HG02943 (cell line): ENCODE results near the gene P3R3URF.
"Not testable (repeated sequence)": the region's sequence is repeated elsewhere in the genome, so short reads cannot be mapped to it uniquely, and the experiment has no call there.

Source experiments
- ATAC-seq: cut with Tn5 transposase; IDR thresholded peaks from one replicate; pipeline ENCODE4 v1.9.1; 2021; ENCODE audit warnings: mild to moderate bottlenecking, low read depth, moderate library complexity; ENCODE audit not compliant: unreplicated experiment

Gene P3R3URF

DNA sequence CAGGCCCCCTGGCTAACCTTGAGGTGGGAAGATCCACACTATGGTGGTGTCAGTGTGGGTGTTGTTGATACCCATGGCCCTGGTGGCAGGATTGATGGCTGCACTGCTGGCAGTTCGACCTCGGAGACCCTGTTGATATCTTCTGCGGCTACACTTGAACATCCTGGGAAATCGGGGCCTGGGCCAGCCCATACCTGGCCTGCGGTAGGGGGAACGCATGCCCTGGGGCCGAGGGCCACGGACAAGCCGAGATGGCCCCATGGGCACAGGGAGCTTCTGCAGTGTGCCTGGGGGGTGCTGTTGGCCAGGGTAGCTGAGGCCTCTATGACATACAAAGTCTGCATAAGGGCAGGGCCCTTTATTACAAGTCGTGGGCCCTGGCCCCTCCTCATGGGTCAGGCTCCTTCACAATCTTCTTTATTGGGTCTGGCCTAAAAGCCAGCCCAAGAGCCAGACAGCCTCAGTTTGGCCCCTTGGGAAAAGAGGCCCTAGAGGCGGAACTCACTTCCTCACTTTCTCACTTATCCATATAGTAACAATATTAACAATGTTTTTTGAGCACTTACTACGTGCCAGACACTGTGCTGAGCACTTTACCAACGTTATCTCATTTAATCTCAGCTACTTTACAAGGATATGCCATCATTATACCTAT lies at the start of gene P3R3URF:
TSS of gene P3R3URF (minus strand) at position 278 of the 655 bp plus-strand sequence. CDS start at position 261, 17 bp downstream.
- ATAC-seq = no peak

DNA sequence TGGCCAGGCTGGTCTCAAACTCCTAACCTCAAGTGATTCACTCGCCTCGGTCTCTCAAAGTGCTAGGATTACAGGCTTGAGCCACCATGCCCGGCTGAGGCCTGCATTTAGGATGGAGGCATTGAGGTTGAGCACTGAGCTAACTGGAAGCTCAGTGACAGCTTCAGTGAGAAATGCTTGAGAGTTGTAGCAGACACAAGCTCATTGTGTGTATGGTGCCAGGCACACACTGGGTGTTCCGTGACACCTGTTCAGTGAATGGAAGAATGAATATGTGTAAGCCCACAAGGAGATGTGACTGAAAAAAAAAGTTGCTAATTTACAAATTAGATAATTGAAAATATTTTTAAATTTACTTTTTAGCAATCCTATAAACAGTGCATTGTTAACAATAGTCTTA lies 48.7 kb upstream of the P3R3URF start:
- ATAC-seq = no peak

DNA sequence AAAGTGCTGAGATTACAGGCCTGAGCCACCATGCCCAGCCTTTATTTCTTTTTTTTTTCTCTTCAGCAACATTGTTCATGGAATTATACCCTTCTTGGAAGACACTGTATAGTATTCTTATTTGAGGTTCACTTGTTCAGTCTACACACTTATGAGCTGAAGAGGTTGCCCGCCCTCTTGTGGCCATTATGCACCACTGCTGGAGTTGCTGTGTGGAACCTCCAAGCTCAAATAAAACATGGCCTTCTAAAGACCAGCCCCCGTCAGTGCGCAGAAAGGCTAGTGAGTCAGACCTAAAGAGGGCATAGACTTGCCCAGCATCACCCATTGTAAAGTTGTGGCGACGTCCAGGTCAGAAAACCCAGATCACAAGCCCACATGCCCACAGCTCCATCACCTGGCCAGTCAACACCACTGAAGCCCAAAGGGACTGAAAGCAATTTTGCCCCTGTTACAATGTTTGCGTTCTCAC lies 47.2 kb upstream of the P3R3URF start:
- ATAC-seq = no peak

DNA sequence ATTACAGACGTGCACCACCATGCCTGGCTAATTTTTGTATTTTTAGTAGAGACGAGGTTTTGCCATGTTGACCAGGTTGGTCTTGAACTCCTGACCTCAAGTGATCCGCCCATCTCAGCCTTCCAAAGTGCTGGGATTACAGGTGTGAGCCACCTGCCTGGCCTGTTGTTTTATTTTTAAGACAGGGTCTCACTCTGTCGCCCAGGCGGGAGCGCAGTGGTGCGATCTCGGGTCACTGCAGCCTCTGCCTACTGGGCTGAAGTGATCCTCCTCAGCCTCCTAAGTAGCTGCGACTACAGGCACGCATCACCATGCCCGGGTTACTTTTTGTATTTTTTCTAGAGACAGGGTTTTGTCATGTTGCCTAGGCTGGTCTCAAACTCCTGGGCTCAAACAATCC lies 46.8 kb upstream of the P3R3URF start:
- not testable (repeated sequence) for ATAC-seq

DNA sequence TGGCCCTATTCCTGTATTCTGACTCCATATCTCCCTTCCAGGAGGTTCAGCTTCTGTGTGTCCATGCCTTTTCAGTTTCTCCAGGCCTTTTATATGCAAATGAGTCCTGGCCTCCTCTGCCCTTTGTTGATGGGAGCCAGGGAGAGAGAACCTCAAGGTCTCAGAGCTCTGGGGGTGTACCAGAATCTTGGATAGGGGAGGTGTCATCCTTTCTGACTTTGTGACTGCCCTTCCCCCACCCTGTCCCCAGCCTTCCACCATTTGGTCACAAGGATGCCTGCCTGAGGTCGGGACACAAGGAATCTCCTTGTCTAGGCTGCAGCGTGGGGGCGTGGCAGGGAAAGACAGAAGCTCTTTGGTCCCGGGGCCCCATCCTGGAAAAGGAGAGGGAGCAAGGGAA lies 45.5 kb upstream of the P3R3URF start:
- no peak for ATAC-seq

DNA sequence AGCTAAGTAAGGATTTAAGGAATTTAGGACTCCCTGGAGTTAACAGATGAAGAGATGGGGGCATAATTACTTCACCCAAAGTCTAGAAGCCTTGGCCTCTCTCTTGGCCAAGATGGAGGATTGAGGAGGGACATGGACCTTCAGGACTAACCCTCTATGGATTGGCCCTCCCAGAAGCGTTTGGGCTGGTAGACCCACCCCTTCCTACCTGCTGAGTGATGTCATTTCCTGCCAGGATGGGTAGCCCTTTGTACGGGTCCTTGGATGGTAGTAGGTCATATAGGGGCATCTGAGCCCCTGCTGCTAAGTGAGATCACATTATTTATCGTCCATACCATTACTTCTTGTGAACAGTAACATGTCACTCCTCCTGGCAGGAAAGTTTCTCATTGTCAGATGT lies 44.5 kb upstream of the P3R3URF start:
- ATAC-seq = no peak

DNA sequence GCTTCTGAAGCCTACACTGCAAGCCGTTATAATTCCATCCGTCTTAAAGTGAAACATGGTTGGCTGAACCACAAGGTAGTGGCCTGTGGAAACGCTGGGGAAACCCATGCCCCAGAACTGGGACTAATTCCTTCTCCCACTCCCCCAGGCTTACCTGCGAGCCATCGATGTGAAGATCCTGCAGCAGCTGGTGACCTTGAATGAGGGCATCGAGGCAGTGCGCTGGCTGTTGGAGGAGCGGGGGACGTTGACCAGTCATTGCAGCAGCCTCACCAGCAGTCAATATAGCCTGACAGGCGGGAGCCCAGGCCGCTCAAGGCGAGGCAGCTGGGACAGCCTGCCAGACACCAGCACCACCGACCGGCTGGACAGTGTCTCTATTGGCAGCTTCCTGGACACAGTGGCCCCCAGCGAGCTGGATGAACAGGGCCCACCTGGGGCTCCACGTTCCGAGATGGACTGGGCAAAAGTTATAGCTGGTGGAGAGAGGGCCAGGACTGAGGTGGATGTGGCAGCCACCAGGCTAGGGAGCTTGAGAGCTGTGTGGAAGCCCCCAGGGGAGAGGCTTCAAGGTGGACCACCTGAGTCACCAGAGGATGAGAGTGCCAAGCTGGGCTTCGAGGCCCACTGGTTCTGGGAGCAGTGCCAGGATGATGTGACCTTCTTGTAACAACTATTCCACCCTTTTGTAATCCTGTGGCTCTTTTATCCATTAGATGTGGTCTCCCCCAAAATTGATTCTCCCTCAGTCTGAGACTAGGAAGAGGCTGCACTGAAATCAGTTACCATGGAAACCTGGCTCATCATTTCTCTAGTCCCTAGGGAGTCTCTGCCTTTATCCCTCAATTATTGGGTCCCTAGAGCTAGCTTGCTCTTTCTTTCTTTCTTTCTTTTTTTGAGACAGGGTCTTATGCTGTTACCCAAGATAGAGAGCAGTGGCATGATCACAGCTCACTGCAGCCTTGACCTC lies 43.5 kb upstream of the P3R3URF start:
- no peak for ATAC-seq

DNA sequence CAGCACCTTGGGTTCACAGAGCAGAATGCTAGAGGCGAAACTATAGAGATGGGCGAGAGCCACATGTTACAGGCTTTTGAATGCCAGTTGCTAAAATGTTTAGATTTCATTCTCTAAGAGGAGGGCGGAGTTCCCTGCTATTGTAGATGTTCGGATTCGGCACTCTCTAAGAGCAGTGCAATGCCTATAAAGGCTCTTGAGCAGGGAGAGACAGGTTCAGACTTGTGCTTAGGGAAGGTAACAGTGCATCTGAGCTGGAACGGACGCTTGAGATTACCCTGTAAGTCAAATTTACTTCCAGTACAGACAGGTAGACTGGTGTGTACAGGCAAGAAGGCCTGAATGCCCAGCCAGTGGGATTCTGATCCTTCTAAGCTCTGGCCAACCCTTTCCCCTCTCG lies 42.2 kb upstream of the P3R3URF start:
- ATAC-seq = no peak

DNA sequence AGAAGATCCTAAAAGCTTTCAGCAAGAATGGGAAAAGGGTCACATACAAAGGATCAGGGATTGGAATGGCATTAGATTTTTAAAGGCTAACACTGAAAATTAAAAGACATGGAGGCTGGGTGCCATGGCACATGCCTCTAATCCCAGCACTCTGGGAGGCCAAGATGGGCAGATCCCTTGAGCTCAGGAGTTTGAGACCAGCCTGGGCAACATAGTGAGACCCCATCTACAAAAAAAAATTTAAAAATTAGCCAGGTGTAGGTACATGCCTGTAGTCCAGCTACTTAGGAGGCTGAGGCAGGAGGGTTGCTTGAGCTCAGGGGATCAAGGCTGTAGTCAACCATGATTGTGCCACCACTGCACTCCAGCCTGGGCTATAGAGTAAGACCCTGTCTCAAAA lies 39.2 kb upstream of the P3R3URF start:
- no peak for ATAC-seq

DNA sequence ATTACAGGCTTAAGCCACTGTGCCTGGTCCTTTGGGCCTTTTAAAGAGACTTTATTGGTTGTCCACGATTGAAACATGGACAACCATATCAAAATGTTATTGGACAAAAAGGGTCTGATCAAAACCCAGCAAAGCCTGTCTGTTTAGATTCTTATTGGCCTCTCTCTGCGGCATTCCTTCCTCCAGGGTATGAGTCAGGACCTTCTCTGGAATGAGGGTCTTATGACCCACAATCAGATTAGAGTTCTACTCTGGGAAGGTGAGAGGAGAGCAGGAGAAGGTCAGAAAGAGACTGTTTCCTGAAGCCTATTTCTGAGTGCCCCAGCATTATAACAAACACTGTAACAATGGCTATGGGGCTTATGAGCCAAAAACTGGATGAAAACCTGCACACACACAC lies 34.8 kb upstream of the P3R3URF start:
- ATAC-seq = no peak

DNA sequence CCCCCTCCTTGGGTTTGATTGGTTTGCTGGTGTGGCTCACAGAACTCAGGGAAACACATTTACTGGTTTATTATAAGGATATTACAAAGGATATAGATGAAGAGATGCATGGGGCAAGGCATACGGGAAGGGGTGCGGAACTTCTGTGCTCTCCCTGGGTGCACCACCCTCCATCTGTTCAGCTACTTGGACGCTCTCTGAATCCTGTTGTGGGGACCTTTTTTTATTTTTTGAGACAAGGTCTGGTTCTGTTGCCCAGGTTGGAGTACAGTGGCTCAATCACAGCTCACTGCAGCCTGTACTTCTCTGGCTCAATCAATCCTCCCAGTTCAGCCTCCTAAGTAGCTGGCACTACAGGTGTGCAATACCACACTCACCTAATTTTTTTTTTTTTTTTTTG lies 34.3 kb upstream of the P3R3URF start:
- no peak for ATAC-seq

DNA sequence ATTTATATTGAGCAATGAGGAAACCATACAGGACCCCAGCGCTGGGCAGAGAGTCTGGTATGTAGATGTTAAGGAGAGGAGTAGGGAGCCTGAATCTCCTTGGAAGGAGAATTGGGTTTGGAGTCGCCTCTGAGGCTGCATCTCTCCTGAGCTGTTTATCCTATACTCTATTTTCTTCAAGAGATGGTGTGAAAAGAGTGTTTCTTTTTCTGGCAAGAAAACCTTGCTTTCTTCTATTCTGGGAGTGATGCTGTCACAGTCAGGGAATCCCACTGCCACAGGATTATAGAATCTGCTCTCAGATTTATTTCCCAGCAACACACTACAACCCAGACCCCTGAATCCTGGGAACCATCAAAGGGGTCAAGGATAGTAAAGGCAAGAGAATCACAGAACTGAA lies 30.1 kb upstream of the P3R3URF start:
- no peak for ATAC-seq

DNA sequence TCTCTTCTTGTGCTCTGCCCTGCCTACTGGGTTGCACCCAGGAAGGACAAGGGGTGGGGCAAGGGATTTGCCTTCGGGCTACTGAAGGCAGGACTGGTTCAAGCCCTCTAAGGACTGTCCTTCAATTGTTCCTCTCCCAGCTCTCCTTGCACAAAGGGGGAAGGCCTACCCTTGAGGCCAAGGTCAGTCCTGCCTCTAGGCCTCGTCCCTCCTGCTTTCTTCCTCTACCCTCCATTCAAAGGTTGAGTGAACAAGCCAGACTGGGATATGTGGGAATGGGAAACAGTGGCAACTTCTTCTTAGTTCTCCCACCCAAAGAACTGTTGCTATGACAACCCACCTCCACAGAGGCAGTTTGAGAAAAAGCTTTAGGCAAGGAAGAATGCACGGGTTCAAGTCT lies 29.5 kb upstream of the P3R3URF start:
- no peak for ATAC-seq

DNA sequence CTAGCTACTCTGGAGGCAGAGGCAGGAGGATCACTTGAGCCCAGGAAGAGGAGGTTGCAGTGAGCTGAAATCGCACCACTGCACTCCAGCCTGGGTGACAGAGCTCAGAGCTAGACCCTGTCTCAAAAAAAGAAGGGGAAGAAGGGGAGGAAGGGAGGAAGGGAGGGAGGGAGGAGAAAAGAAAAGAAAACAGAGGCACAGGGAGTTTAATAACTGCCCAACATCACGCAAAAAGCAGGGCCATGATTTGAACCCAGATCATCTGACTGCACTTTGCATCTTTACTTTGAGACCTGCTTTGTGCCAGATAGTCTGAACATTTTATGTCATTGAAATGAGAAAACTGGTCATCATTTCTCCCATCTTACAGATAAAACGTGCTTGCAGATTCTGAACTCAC lies 28.9 kb upstream of the P3R3URF start:
- ATAC-seq = no peak

DNA sequence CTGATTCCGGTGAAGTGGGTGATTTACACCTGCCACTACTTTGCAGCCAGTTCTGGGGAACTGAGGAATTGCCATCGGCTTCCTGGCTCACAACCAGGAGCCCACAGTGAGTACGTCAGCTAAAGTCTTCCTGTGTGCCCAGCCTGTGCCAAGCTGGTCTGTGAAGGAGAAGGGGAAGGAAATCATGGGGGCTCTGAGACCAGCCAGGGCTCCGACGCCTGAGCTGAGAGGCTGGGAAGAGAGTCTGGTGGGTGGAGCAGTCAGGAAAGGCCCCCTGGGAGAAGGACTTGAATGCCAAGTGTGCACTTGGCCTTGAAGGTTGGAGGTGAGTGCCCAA lies 28.1 kb upstream of the P3R3URF start:
- ATAC-seq = no peak

DNA sequence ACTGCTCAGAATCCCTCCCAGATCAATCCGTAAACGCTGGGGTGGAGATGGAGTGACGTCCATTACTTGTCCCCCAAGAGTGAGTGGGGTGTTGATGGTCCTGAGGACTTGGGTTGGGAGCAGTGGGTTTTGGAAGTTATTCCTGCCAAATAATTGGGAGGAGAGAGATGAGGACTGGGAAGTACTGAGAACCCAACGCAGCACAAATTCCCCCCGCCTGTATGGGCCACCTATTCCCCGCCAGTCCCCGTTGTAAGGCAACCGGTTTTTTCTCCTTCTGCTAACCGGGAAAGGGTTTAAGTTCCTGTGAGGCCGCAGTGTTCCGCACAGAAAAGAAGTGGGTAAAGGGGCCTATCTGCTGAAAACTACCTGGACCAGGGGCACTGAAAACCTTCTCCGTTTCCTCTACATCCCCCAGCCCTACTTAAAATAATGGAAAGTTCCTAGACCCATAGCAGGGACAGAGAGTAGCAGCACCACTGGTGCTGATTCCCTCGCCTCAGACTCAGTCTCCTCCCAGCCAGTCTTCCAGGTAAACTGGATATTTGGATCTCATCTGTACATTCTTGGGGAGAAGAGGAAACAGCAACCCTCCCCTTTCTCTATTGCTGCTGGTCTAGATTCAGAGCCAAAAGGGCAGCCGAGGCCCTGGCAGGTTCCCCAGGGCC lies 27.6 kb upstream of the P3R3URF start:
- ATAC-seq = no peak

DNA sequence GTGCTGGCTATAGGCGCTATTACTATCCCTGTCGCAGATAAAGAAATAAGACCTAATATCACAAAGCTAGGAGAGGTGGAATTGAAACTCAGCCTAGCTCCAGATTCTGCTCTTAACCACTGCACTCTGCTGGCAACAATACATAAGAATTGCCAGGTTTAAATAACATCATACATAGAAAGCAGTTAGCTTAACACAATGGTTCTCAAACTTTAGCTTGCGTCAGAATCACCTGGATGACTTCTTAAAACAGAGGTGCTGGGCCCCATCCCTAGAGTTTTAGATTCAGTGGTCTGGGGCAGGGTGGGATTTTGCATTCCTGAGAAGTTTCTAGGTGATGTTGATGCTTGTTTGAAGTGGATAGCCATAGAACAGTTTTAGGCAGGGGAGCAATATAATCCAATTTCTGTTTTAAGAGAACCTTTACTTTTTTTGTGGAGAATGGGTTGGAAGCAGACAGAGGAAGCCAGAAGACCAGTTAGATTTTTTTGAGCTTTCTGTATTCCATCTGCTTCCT lies 23.0 kb upstream of the P3R3URF start:
- ATAC-seq = no peak

DNA sequence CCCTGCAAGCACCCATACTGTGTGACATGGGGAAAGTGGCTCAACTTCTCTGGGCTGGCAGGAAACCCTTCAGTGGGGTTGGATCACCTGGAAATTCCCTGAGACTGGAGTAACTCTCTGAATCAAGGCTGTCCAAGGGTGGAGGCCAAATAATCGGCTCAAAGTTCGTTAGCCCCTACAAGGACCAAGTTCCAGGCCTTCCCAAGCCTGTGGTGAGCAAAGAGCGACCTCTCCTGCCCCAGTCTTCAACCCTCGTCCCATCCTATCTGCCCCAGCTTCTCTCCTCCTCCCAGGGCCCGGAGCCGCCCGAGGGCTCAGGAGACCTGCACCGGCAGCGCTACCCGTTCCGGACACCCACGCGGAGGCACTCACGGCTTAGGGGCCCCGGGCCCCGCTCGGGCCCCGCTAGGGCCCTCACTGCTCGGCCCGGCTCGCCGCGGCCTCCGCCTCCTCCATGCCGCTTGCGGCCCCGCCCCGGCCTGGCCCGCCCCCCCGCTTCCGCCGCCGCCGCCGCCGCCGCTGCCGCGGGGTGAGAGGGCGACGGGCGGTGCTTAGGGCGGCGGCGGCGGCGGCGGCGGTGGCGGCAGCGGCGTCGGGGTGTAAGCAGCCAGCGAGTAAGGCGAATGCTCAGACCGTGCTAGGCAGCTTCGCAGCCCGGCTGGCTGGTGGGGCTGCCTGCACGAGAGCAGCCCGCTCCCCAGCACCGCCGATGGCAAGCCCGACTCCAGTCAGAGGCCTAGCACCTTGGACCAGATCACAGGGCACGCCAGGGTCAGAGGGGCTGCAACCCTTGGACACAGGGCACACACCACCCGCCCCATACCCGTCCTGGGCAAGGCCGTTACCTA lies 21.9 kb upstream of the P3R3URF start, which contains the start of gene POMGNT1:
TSS of gene POMGNT1 (minus strand) at position 471 of the 848 bp plus-strand sequence. CDS start 613 bp downstream, outside the sequence.
- ATAC-seq = peak; percentile 75

DNA sequence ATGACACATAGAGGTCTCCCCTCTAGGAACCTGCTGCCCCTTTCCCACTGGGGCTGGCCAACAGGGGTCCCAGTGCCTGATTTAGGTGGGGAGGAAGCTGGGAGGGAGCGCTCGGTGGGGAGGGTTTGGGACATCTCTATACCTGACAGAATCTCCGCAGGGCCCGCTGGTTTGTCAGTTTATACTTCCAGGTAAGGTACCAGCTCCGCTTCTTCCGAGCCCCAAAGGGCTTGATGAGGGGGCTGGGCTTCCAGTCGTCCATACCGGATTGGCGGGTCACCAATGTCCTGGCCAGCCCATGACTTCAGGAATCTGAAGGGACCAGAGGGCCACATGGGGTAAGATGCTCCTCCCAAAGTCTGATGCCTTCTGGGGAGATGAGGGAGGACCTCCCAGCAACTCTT lies 21.3 kb upstream of the P3R3URF start:
- ATAC-seq = no peak

DNA sequence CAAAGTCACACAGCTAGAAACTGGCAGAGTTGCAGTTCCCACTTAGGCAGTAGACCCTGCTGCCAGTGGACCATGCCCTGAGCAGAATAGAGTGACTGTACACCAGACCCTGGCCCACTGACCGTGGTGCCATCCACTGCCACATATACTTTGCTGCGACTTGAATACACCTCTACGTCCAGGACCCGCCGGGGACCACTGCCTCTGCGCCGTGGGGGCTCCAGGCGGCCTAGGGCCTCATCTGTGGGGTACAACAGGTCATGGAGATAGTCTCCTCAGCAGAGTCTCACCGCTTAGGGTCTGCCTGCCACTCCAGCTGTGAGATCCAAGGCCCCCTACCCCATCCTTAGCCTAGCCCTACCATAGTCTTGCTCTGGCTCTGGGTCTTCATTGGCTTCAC lies 20.3 kb upstream of the P3R3URF start:
- ATAC-seq = no peak
